ENCODE data around the gene ZPR1.
"Not testable (repeated sequence)": the region's sequence is repeated elsewhere in the genome, so short reads cannot be mapped to it uniquely, and the experiment has no call there.

The ZPR1 gene

GRCh38 chr11:116825434-116825833 lies 37.6 kb upstream of the ZPR1 start:
- DNase-seq (ENCODE audit: low read depth in 2 of 2): no peak

DNA sequence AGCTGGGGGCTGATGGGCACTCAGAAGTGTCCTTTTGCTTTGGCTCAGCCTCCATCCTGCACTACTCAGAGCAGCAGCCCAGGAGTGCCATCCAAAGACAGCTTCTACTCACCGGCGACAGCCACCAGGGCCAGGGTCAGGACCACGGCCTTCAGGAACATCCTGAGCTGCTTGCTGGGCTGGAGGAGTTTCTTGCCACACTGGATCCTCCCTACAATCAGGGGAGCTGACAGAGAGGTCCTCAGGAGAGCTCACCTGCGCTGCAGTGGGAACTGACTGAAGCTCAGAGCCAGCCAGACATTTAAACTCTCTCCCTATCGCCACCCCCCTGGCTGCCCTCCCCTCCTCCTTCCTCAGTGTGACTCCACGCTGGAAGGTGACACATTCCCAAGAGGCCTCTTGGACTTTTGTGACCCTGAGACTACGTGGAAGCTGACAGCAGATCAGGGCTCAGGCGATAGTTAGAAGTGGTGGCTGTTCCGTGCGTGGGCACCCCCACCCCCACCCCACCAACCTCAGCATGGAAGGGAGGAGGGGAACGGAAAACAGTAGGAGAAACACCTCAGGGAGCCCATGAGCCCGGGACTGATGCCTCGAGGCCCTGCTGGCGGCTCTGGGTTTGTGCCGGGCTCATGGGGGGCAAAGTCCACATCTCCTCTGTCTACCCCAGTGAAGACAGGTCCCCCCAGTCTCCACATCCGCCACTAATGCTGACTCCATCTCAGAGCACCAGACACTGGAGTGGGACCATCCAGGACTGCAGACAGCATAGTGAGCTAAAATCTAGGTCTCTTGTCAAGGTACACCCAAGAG lies 35.4 kb upstream of the ZPR1 start, which contains the start of gene APOA4:
Gene APOA4, minus strand, starts transcription at position 274 of the 813 bp plus-strand sequence. Its CDS starts 113 bp downstream, at position 161.
- DNase-seq (ENCODE audit: low read depth in 2 of 2): no peak

DNA sequence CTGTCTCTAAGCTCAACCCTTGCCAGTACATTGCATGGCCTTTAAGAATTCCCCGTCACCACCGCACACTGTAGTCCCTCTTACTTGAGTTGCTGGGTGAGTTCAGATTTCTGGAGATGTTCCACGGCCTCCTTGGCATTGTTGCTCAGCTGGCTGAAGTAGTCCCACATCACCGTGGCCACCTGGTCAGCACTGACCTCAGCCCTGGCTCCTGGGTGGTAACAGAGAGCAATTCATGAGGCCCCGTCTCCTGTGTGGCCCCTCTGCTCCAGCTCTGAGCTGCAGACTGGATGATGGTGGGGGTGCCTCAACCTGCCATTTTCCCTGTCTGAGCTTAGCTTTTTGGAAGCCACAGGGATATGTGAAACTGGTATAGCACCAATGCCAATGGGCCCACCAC lies 34.8 kb upstream of the ZPR1 start:
- no peak for DNase-seq (ENCODE audit: low read depth in 2 of 2)

DNA sequence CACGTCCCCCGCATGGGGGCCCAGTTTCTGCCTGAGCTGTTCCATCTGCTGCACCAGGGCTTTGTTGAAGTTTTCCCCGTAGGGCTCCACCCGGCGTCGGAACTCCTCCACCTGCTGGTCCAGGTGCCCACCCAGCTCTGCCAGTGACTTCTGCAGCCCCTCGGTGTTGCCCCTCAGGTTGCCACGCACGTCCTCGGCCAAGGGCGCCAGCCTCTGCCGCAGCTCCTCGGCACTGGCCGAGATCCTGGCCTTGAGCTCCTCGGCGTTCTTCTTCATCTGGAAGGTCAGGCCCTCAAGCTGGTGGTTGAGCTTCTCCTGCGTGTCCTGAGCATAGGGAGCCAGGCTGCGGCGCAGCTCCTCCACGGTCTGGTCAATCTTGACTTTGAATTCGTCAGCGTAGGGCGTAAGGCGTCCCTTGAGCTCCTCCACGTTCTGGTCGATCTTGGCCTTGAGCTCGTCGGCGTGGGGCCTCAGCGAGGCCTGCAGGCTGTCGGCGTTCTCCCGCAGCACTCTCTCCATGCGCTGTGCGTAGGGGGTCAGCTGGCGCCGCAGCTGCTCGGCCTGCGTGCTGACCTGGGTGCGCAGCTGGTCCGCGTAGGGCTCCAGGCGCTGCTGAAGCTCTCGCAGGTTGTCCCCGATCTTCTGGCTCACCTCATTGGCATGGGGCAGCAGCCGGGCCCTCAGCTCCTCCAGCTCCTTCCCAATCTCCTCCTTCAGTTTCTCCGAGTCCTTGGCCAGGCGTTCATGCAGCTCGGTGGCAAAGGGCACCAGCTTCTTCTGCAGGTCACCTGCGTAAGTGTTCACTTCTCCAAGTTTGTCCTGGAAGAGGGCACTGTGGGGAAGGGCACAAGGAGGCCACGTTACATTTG lies 33.5 kb upstream of the ZPR1 start:
- no peak for DNase-seq (ENCODE audit: low read depth in 2 of 2)

GRCh38 chr11:116819049-116819448 lies 31.2 kb upstream of the ZPR1 start:
- no peak for DNase-seq (ENCODE audit: low read depth in 2 of 2)

DNA sequence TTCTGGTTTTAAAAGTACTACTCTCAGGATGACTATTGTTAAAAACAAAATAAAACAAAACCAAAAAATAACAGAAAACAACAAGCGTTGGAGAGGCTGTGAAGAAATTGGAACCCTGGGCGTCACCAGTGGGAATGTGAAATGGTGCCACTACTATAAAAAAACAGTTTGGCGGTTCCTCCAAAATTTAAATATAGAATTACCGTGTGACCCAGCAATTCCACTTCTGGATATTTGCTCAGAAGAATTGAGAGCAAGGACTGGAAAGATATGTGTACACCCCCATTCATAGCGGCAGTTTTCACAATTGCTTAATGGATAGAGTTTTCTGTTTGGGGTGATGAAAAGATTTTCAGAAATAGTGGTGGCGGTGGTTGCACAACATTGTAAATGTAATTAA lies 26.7 kb upstream of the ZPR1 start:
- no peak for DNase-seq (ENCODE audit: low read depth in 2 of 2)

- DNase-seq (ENCODE audit: low read depth in 2 of 2): no peak
These were observed 26.1 kb upstream of the ZPR1 start for GRCh38 chr11:116813781-116814471.

GRCh38 chr11:116813170-116813569 lies 25.3 kb upstream of the ZPR1 start:
- no peak for DNase-seq (ENCODE audit: low read depth in 2 of 2)

DNA sequence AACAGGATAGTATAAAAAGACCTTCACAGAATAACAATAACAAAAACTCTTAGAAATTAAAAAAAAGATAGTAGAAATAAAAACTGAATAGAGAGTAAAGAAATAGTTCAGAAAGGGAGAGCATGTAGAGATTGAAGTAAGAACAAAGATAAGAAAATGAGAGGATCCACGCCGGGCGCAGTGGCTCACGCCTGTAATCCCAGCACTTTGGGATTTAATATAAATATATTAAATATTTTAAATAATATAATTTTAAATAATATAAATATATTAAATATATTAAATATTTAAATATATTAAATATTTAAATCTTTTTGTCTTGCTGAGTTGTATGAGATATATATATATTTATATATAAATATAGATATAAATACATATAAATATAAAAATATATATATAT lies 24.3 kb upstream of the ZPR1 start:
- DNase-seq (ENCODE audit: low read depth in 2 of 2): no peak

DNA sequence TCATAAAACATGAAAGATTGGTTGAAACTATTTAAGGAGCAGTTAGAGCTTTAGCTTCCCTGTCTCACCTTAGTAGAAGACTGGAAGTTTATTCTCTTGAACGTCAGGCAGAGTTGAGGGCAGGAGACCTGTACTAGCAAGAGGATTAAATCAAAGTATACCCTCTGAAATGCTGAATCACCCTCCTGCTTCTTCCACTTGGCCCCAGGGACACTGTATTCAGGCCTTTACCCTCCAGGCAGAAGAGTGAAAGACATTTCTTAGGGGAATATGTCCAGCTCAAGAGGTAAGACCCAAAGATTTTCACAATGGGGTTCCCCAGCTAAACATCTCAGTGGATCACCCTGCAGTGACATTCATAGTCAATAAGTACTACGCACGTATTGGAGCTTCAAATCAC lies 23.4 kb upstream of the ZPR1 start:
- no peak for DNase-seq (ENCODE audit: low read depth in 2 of 2)

GRCh38 chr11:116808262-116809175 lies 20.7 kb upstream of the ZPR1 start:
- no peak for DNase-seq (ENCODE audit: low read depth in 2 of 2)

GRCh38 chr11:116807601-116808261 lies 19.9 kb upstream of the ZPR1 start:
- DNase-seq (ENCODE audit: low read depth in 2 of 2): no peak

- no peak for DNase-seq (ENCODE audit: low read depth in 2 of 2)
These were observed 16.2 kb upstream of the ZPR1 start for GRCh38 chr11:116804001-116804400.

DNA sequence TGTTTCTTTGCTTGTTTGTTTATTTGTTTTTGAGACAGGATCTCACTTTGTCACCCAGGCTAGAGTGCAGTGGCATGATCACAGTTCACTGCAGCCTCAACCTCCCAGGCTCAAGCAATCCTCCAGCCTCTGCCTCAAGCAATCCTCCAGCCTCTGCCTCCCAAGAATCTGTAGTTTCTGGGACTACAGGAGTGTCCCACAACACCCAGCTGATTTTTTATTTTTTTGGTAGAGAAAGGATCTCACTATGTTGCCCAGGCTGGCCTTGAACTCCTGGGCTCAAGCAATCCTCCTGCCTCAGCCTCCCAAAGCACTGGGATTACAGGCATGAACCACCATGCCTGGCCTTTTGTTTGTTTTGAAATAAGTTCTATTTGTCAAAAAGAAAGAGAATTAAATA lies 13.8 kb upstream of the ZPR1 start:
- DNase-seq (ENCODE audit: low read depth in 2 of 2): not testable (repeated sequence)

- no peak for DNase-seq (ENCODE audit: low read depth in 2 of 2)
These were observed 12.8 kb upstream of the ZPR1 start for GRCh38 chr11:116800610-116801009.

DNA sequence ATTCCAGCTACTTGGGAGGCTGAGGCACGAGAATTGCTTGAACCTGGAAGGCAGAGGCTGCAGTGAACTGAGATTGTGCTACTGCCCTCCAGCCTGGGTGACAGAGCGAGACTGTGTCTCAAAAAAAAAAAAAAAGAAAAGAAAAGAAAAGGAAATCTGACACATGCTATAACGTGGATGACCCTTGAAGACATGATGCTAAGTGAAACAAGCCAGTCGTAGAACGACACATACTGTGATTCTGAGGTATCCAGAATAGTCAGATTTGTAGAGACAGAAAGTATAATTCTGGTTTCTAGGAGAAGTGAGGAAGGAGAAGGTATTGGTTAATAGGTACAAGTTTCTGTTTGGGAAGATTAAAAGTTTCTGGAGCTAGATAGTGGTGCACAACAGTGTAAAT lies 10.5 kb upstream of the ZPR1 start:
- DNase-seq (ENCODE audit: low read depth in 2 of 2): no peak

GRCh38 chr11:116797816-116798215 lies 10.0 kb upstream of the ZPR1 start:
- DNase-seq (ENCODE audit: low read depth in 2 of 2): no peak

- DNase-seq (ENCODE audit: low read depth in 2 of 2): no peak
These were observed 8.7 kb upstream of the ZPR1 start for GRCh38 chr11:116796548-116796947.

DNA sequence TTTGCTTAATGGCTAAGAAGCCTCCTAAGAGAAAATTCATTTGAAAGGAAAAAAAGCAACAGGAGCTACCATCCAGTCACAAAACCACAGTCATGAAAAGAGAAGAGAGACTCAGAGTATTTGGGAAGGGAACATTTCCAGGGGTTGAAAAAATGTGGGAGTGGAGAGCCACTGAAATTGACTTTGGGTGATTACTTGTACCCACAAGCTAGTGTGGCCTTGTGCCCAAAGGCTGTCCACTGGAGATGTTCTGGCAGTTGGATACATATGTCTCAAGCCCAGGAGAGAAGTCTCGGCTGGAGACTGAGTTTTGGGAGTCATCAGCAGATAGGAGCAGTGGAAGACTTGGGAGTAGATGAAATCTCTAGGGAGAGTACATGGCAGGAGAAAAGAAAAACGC lies 7.0 kb upstream of the ZPR1 start:
- no peak for DNase-seq (ENCODE audit: low read depth in 2 of 2)

GRCh38 chr11:116793772-116794097 lies 5.9 kb upstream of the ZPR1 start:
- no peak for DNase-seq (ENCODE audit: low read depth in 2 of 2)

Data from activated CD4-positive, alpha-beta T cell treated with anti-CD3 and anti-CD28 coated beads for 24 hours (primary cell).